Transverse colon (tissue), 3 donors: ENCODE data around the gene OSM.

Source experiments
- CTCF ChIP-seq, 5 experiments: fragments of 200-600 bp in 3 of 5; fragments of 450-650 bp in 2 of 5; sonication (generic) in 3 of 5; IDR thresholded peaks; 1 replicate in 2 of 5; 2 replicates in 3 of 5; pipeline ENCODE4 v1.5.1; 2016 to 2017; ENCODE audit warnings: antibody characterized with exemption in 5 of 5, inconsistent platforms in 3 of 5, mild to moderate bottlenecking in 2 of 5, moderate library complexity in 1 of 5
- POLR2A ChIP-seq: fragments of 450-650 bp; IDR thresholded peaks from one replicate; pipeline ENCODE4 v1.6.1; 2016; ENCODE audit warnings: antibody characterized with exemption, mild to moderate bottlenecking, moderate library complexity

GRCh38 chr22:30291058-30291892 lies 24.6 kb upstream of the OSM start:
- TF ChIP-seq CTCF (IDR thresholded peaks at IDR 0.05) (no peak), POLR2A (no peak)
